ENCODE data around the gene PRKCE. TPM values are rescaled to one million over a fixed set of nuclear protein-coding genes. Genes with fewer than 3 reads are reported as not detected.

PRKCE gene
- total and polyA plus RNA-seq, 2 of the 8 experiments (the other 6 are each of a cell fraction or from before 2014, with no cell fraction given), result 0.54 to 2.1 TPM

DNA sequence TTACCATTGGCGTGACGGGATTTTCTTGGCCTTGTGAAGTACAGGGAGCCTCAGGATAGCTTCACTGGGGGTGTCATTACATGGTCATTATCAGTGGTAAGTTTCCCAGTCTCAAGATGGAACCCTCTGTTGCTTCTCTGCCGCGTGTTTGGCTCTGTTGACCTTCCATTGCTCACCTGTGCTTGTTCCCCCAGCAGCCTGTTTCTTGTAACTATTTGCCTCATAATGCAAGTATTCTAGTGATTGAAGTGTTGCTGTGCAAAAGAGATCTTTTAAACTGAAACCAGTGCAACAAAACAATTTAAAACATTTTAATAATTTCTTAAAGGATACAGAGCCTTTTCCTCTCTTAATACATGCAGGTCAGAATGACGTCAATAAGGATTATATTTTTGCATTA is 24.6 kb downstream of the PRKCE start:
- DNase-seq (ENCODE audit: low read depth in 1 of 2, low spot score in 2 of 2) (no peak), FAIRE-seq (no peak)
- Histone ChIP-seq H3K36me3 (ENCODE audit: control insufficient read depth in 2 of 4, insufficient read depth in 4 of 4, low read length in 3 of 4) (no peaks in the 10 kb centered on the region), H3K4ac (replicated peaks; ENCODE audit: insufficient read length, low read depth, low read length) (no peak overlapping the region), H2AK5ac (ENCODE audit: low read depth, low read length) (no peak overlapping the region), H4K91ac (replicated peaks; ENCODE audit: insufficient read length, low read length) (no peak overlapping the region), H3K79me1 (ENCODE audit: low read depth, low read length) (no peaks in the 10 kb centered on the region), H3K14ac (ENCODE audit: insufficient read length) (no peak overlapping the region), H3K9ac (replicated peaks in 1 of 4; ENCODE audit: extremely low read depth in 1 of 4, low read depth in 3 of 4, low read length in 3 of 4) (no peak overlapping the region), H3K4me2 (ENCODE audit: insufficient read depth in 1 of 2, low read depth in 2 of 2, low read length in 2 of 2) (no peak overlapping the region), H2BK20ac (ENCODE audit: low read length) (no peak overlapping the region), H3K56ac (replicated peaks; ENCODE audit: insufficient read length, low read depth, low read length) (no peak overlapping the region), H3K9me3 (ENCODE audit: insufficient read depth in 2 of 2, low read depth in 1 of 2, low read length in 1 of 2) (no peaks in the 10 kb centered on the region), H3K27me3 (replicated peaks in 1 of 4; ENCODE audit: control insufficient read depth in 3 of 4, extremely low read depth in 1 of 4, insufficient read depth in 3 of 4, low read length in 3 of 4) (no peaks in the 10 kb centered on the region), H2BK12ac (ENCODE audit: low read depth, low read length) (no peak overlapping the region), H3K4me3 (ENCODE audit: extremely low read depth in 1 of 4, insufficient read depth in 2 of 4, low read depth in 3 of 4, low read length in 4 of 4) (no peak overlapping the region), H2BK5ac (ENCODE audit: low read depth, low read length) (no peak overlapping the region), H3K4me1 (replicated peaks in 1 of 4; ENCODE audit: control insufficient read depth in 3 of 4, insufficient read depth in 4 of 4, low read length in 3 of 4) (peaks cover 0 to 8% (median 0%) of the 10 kb centered on the region in 4 experiments; a peak in 2 of 7 replicates), H3K18ac (ENCODE audit: extremely low read depth, low read length) (no peak overlapping the region), H3K79me2 (ENCODE audit: control insufficient read depth in 1 of 2, insufficient read depth in 2 of 2, low read length in 2 of 2) (no peaks in the 10 kb centered on the region), H4K20me1 (replicated peaks in 1 of 2; ENCODE audit: control insufficient read depth in 1 of 2, insufficient read depth in 2 of 2, low read length in 2 of 2) (no peaks in the 10 kb centered on the region), H2BK15ac (ENCODE audit: low read length) (no peak overlapping the region), H2BK120ac (replicated peaks; ENCODE audit: low read depth, low read length) (no peak overlapping the region), H3K27ac (ENCODE audit: low read depth, low read length) (no peak overlapping the region), H4K8ac (ENCODE audit: extremely low read depth, insufficient read depth, low read length) (no peak overlapping the region), H3K23ac (ENCODE audit: insufficient read length) (no peak overlapping the region), H3K23me2 (ENCODE audit: low read depth, low read length) (peaks cover 2% of the 10 kb centered on the region; the same call in 1 of the 2 replicates), H2AFZ (ENCODE audit: low read length) (no peak overlapping the region), H4K5ac (ENCODE audit: insufficient read length, low read depth, low read length) (no peak overlapping the region)
- TF ChIP-seq ASH2L (IDR thresholded peaks at IDR 0.05; ENCODE audit: low read length) (no peak), BACH1 (IDR thresholded peaks at IDR 0.05; ENCODE audit: low read length) (no peak), TAF7 (optimal IDR thresholded peaks at IDR 0.05; ENCODE audit: borderline replicate concordance, low read depth, low read length) (no peak), SUZ12 (IDR thresholded peaks at IDR 0.05; ENCODE audit: low read length) (no peak), CREB1 (IDR thresholded peaks at IDR 0.05) (no peak), SRF (IDR thresholded peaks at IDR 0.05; ENCODE audit: low read depth, low read length) (no peak), SP2 (IDR thresholded peaks at IDR 0.05; ENCODE audit: low read length) (no peak), CHD2 (IDR thresholded peaks at IDR 0.05; ENCODE audit: low read length) (no peak), TAF1 (IDR thresholded peaks at IDR 0.05; ENCODE audit: low read depth, low read length) (no peak), HDAC6 (IDR thresholded peaks at IDR 0.05; ENCODE audit: low read depth, low read length) (no peak), MAFK (IDR thresholded peaks at IDR 0.05; ENCODE audit: low read depth, low read length) (no peak), EGR1 (IDR thresholded peaks at IDR 0.05; ENCODE audit: borderline replicate concordance, low read depth, low read length) (no peak), SIRT6 (IDR thresholded peaks at IDR 0.05; ENCODE audit: low read length) (no peak)
- TF ChIP-seq, protein P1, sequence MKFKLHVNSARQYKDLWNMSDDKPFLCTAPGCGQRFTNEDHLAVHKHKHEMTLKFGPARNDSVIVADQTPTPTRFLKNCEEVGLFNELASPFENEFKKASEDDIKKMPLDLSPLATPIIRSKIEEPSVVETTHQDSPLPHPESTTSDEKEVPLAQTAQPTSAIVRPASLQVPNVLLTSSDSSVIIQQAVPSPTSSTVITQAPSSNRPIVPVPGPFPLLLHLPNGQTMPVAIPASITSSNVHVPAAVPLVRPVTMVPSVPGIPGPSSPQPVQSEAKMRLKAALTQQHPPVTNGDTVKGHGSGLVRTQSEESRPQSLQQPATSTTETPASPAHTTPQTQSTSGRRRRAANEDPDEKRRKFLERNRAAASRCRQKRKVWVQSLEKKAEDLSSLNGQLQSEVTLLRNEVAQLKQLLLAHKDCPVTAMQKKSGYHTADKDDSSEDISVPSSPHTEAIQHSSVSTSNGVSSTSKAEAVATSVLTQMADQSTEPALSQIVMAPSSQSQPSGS (IDR thresholded peaks at IDR 0.05; ENCODE audit: low read length), result no peak
- WGBS, 2 experiments (ENCODE audit: extremely low coverage in 1 of 2, insufficient coverage in 1 of 2, insufficient read length in 1 of 2, insufficient replicate concordance in 2 of 2, low coverage in 1 of 2, low lambda C conversion rate in 2 of 2, missing lambda C conversion rate in 1 of 2), result 92% methylated on average over 5 of the region's 5 CpGs; no CpG with 5 or more reads in 1 of the 2 experiments
- POLR2A ChIA-PET (ENCODE audit: partially characterized antibody), result interaction anchor here (1.3 kb wide), 1 partner anchor 21 kb away, joined by 3 read pairs; no protein-coding TSS in a partner anchor
- CTCF ChIA-PET (ENCODE audit: partially characterized antibody), result interaction anchor here (0.7 to 1.2 kb wide), 3 partner anchors 22 to 122 kb away, joined by 3 read pairs; no protein-coding TSS in a partner anchor
